Mammary epithelial cell (primary cell): Measurements from ENCODE around the gene POP7.

Source experiments
- CTCF ChIP-seq, 2 donors: IDR thresholded peaks in 1 of 2; conservative IDR thresholded peaks in 1 of 2; 2 replicates each; pipeline ENCODE4 v1.5.1; 2011 to 2012; ENCODE audit warnings: inconsistent platforms in 2 of 2, low read length in 2 of 2, mild to moderate bottlenecking in 2 of 2, control low read depth in 1 of 2, low read depth in 1 of 2; ENCODE audit not compliant: insufficient read depth in 1 of 2; ENCODE audit errors: extremely low read depth in 1 of 2
- EZH2 ChIP-seq: IDR thresholded peaks from 2 replicates; pipeline ENCODE4 v1.6.1; 2012; ENCODE audit warnings: low read length, inconsistent platforms, borderline replicate concordance

GRCh38 chr7:100705320-100705752, 585 bp upstream of the POP7 start:
- peak; percentile 78 to 88 for TF ChIP-seq CTCF (conservative IDR thresholded peaks at IDR 0.05 in 1 of 2, IDR thresholded peaks at IDR 0.05 in 1 of 2; ENCODE audit: extremely low read depth in 1 of 2, insufficient read depth in 1 of 2, low read depth in 1 of 2, low read length in 2 of 2)
- no peak for TF ChIP-seq EZH2
